Measurements from ENCODE around the gene HARBI1.

The HARBI1 gene

GRCh38 chr11:46562527-46562926, 54.5 kb downstream of the HARBI1 start:
- Histone ChIP-seq H3K36me3 (ENCODE audit: control insufficient read depth, insufficient read depth, low read length, severe bottlenecking) (no peaks in the 10 kb centered on the region), H3K4me1 (ENCODE audit: control insufficient read depth, insufficient read depth, low read length) (peaks cover 27% of the 10 kb centered on the region), H3K4me3 (ENCODE audit: low read length) (no peak overlapping the region), H3K9me3 (ENCODE audit: control insufficient read depth, low read length) (no peaks in the 10 kb centered on the region), H3K9ac (ENCODE audit: low read length) (no peak overlapping the region), H3K27me3 (replicated peaks; ENCODE audit: control insufficient read depth, insufficient read depth, low read length) (no peaks in the 10 kb centered on the region)
- DNase-seq (ENCODE audit: low read depth), result no peak

DNA sequence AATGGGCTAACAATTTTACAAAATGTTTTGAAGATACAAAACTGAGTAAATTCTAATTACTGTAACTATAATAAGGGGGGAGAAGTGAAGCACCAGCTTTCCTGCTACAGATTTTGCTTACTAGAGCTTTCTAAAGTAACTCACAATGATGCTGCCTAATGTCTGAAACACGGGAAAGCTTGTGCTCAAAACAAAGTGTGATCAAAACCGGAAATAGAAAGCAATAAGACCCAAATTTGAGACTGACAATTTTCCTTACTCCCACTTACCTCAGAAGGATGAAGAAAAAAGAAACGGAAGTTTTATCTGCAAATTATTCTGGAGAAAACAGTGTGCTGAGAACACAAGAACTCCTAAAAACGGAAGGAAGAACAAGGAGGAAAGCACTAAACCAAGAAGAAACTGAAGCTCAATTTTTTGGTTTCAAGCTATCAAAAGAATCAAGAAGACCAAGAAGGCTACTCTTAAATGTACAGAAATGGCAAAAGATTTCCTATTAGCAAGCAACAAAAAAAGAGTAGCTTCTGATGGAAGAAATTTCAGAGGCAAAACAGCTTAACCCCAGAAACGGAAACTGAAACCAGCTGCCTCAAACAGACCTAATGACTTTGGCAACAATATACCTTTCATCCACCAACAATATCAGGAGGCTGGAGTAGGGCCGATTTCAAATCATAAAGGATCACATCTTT, 56.6 kb downstream of the HARBI1 start:
- peak overlapping the region; percentile 79 for H3K9ac ChIP-seq (ENCODE audit: low read length)
- peaks cover 37% of the 10 kb centered on the region for H3K4me1 ChIP-seq (ENCODE audit: control insufficient read depth, insufficient read depth, low read length)
- H3K36me3 ChIP-seq (ENCODE audit: control insufficient read depth, insufficient read depth, low read length, severe bottlenecking), result peaks cover 5% of the 10 kb centered on the region
- H3K9me3 ChIP-seq (ENCODE audit: control insufficient read depth, low read length), result no peaks in the 10 kb centered on the region
- H3K4me3 ChIP-seq (ENCODE audit: low read length), result peak overlapping the region; percentile 75
- DNase-seq (ENCODE audit: low read depth), result peak; percentile 59
- H3K27me3 ChIP-seq (replicated peaks; ENCODE audit: control insufficient read depth, insufficient read depth, low read length), result no peaks in the 10 kb centered on the region

GRCh38 chr11:46559815-46560214, 57.2 kb downstream of the HARBI1 start:
- H3K9ac ChIP-seq (ENCODE audit: low read length), result peak overlapping the region; percentile 79

DNA sequence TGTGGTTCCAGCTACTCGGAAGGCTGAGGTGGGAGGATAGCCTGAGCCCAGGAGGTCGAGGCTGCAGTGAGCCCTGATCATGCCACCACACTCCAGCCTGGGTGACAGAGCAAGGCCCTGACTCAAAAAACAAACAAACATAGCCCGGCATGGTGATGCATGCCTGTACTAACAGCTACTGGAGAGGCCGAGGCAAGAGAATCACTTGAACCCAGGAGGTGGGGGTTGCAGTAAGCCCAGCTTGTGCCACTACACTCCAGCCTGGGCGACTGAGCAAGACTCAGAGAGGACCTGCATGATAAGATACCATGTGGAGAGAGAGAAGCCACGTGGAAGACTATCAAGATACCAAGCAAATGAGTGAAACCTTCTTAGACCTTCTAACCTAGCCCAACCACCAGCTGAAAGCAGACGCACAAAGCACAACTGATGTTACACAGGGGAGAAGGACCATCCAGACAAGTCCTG, 59.3 kb downstream of the HARBI1 start:
- no peak overlapping the region for H3K9ac ChIP-seq (ENCODE audit: low read length)
- peaks cover 5% of the 10 kb centered on the region for H3K36me3 ChIP-seq (ENCODE audit: control insufficient read depth, insufficient read depth, low read length, severe bottlenecking)
- peaks cover 57% of the 10 kb centered on the region for H3K4me1 ChIP-seq (ENCODE audit: control insufficient read depth, insufficient read depth, low read length)
- DNase-seq (ENCODE audit: low read depth), result peak; percentile 28
- no peaks in the 10 kb centered on the region for H3K9me3 ChIP-seq (ENCODE audit: control insufficient read depth, low read length)
- no peak overlapping the region for H3K4me3 ChIP-seq (ENCODE audit: low read length)
- no peaks in the 10 kb centered on the region for H3K27me3 ChIP-seq (replicated peaks; ENCODE audit: control insufficient read depth, insufficient read depth, low read length)

More at GRCh38 chr11:46559815-46560214, 57.2 kb downstream of the HARBI1 start:
- no peaks in the 10 kb centered on the region for H3K9me3 ChIP-seq (ENCODE audit: control insufficient read depth, low read length)
- H3K36me3 ChIP-seq (ENCODE audit: control insufficient read depth, insufficient read depth, low read length, severe bottlenecking), result peaks cover 5% of the 10 kb centered on the region
- H3K4me1 ChIP-seq (ENCODE audit: control insufficient read depth, insufficient read depth, low read length), result peaks cover 43% of the 10 kb centered on the region
- no peak for DNase-seq (ENCODE audit: low read depth)
- H3K27me3 ChIP-seq (replicated peaks; ENCODE audit: control insufficient read depth, insufficient read depth, low read length), result no peaks in the 10 kb centered on the region
- peak overlapping the region; percentile 75 for H3K4me3 ChIP-seq (ENCODE audit: low read length)

DNA sequence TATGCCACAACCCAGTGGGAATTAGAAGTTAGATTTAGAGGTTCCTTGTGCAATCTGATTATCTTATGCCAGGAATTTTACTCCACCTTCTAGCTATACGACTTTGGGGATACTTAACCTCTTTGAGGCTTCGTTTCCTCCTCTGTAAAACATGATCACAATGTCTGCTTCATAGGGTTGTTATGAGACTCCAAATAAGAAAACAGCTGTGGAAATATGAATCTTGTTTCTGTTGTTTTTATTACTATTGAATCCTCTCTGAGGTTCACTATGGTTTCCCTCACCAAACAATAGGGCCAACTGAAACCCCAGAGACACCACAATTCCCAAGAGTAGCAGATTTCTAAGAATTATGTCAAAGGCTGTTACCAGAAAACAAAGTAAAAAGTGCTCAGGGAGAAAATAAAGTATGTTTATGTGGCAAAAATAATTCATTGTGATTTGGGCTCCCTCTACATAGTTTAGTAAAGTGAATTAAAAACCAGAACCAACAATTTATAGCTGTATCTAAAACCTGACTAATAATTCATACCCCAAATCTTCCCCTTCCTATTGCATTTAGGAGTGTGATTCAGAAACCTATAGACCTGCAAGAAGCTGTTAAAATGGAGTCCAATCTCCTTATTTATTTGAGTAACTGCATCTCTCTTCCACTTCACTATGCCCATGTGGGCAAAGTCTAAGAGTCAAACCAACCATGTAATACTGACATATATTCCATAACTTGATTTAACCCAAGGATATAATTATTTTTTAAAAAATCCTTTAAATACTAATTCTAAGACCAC, 61.6 kb downstream of the HARBI1 start:
- peak; percentile 33 for DNase-seq (ENCODE audit: low read depth)
- Histone ChIP-seq H3K36me3 (ENCODE audit: control insufficient read depth, insufficient read depth, low read length, severe bottlenecking) (peaks cover 5% of the 10 kb centered on the region), H3K9me3 (ENCODE audit: control insufficient read depth, low read length) (no peaks in the 10 kb centered on the region), H3K27me3 (replicated peaks; ENCODE audit: control insufficient read depth, insufficient read depth, low read length) (no peaks in the 10 kb centered on the region), H3K4me3 (ENCODE audit: low read length) (peak overlapping the region; percentile 66), H3K9ac (ENCODE audit: low read length) (peak overlapping the region; percentile 4), H3K4me1 (ENCODE audit: control insufficient read depth, insufficient read depth, low read length) (peaks cover 46% of the 10 kb centered on the region)

- DNase-seq (ENCODE audit: low read depth), result peak; percentile 89
- Histone ChIP-seq H3K27me3 (replicated peaks; ENCODE audit: control insufficient read depth, insufficient read depth, low read length) (no peaks in the 10 kb centered on the region), H3K4me3 (ENCODE audit: low read length) (peak overlapping the region; percentile 66), H3K4me1 (ENCODE audit: control insufficient read depth, insufficient read depth, low read length) (peaks cover 38% of the 10 kb centered on the region), H3K9ac (ENCODE audit: low read length) (peak overlapping the region; percentile 4), H3K9me3 (ENCODE audit: control insufficient read depth, low read length) (no peaks in the 10 kb centered on the region), H3K36me3 (ENCODE audit: control insufficient read depth, insufficient read depth, low read length, severe bottlenecking) (peaks cover 5% of the 10 kb centered on the region)
Measured at GRCh38 chr11:46554213-46555147, 62.5 kb downstream of the HARBI1 start.

DNA sequence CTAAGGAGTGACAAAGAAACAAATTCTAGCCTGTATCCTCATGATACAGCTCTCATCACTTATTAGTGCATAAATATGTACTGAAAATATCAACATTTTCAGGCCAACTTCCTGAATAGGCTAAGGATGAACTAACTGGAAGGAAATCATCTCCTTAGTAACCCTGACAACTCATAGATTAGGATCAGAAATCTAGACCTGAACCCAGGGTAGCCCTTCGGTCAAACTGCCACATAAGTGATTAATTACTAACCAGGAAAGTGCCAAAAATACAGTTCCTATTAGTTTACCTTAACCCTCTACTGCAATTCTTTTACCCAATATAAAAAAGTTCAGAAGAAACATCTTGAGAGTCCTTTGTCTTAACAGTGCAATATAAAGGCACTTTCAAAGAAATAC, 63.2 kb downstream of the HARBI1 start:
- DNase-seq (ENCODE audit: low read depth), result no peak

More for the DNA sequence above, 63.2 kb downstream of the HARBI1 start:
- H3K4me3 ChIP-seq (ENCODE audit: low read length), result peak overlapping the region; percentile 64
- peaks cover 5% of the 10 kb centered on the region for H3K36me3 ChIP-seq (ENCODE audit: control insufficient read depth, insufficient read depth, low read length, severe bottlenecking)
- H3K9ac ChIP-seq (ENCODE audit: low read length), result no peak overlapping the region
- H3K9me3 ChIP-seq (ENCODE audit: control insufficient read depth, low read length), result no peaks in the 10 kb centered on the region
- peaks cover 34% of the 10 kb centered on the region for H3K4me1 ChIP-seq (ENCODE audit: control insufficient read depth, insufficient read depth, low read length)
- no peaks in the 10 kb centered on the region for H3K27me3 ChIP-seq (replicated peaks; ENCODE audit: control insufficient read depth, insufficient read depth, low read length)
